PC-3 (cell line): ENCODE results near the gene ARHGAP32.

ENCODE experiments used
- CTCF ChIP-seq: fragments of 300-600 bp; sonication (generic); conservative IDR thresholded peaks from 2 replicates; pipeline ENCODE4 v1.5.1; 2017; ENCODE audit warnings: antibody characterized with exemption, low read depth, mild to moderate bottlenecking, low read length
- EZH2 ChIP-seq: fragments of 300-600 bp; sonication (generic); IDR thresholded peaks from one replicate; pipeline ENCODE4 v1.6.1; 2017; ENCODE audit warnings: antibody characterized with exemption, mild to moderate bottlenecking, low read length; ENCODE audit not compliant: unreplicated experiment

GRCh38 chr11:129148487-129148886 is 43.6 kb downstream of the ARHGAP32 start:
- no peak for TF ChIP-seq CTCF
- no peak for TF ChIP-seq EZH2
